PFSK-1 (cell line): ENCODE results near the gene NAP1L4.

Source experiments
- FOXP2 ChIP-seq: optimal IDR thresholded peaks from 2 replicates; pipeline ENCODE3; 2011; ENCODE audit warnings: borderline replicate concordance, control low read depth, inconsistent platforms; ENCODE audit not compliant: insufficient read depth; ENCODE audit errors: extremely low read length, extremely low read depth
- POLR2AphosphoS5 ChIP-seq: IDR thresholded peaks from 2 replicates; pipeline ENCODE4 v1.6.1; 2012; ENCODE audit warnings: low read depth, mild to moderate bottlenecking, control low read depth, low read length, moderate library complexity
- SIN3A ChIP-seq: IDR thresholded peaks from 2 replicates; pipeline ENCODE4 v1.6.1; 2012; ENCODE audit warnings: mild to moderate bottlenecking, low read length, moderate library complexity, borderline replicate concordance; ENCODE audit not compliant: insufficient read depth
- TAF1 ChIP-seq: IDR thresholded peaks from 2 replicates; pipeline ENCODE4 v1.6.1; 2012; ENCODE audit warnings: low read length, control low read depth, borderline replicate concordance; ENCODE audit not compliant: insufficient read depth
- TF ChIP-seq, protein P1 (sequence below), 2 experiments: IDR thresholded peaks; 2 replicates each; pipeline versions ENCODE4 v1.6.1 to v1.8.0; 2011 to 2012; ENCODE audit warnings: low read depth in 2 of 2, low read length in 2 of 2, control low read depth in 1 of 2, inconsistent platforms in 1 of 2, mild to moderate bottlenecking in 1 of 2, moderate library complexity in 1 of 2; ENCODE audit not compliant: insufficient read depth in 1 of 2

NAP1L4 gene

DNA sequence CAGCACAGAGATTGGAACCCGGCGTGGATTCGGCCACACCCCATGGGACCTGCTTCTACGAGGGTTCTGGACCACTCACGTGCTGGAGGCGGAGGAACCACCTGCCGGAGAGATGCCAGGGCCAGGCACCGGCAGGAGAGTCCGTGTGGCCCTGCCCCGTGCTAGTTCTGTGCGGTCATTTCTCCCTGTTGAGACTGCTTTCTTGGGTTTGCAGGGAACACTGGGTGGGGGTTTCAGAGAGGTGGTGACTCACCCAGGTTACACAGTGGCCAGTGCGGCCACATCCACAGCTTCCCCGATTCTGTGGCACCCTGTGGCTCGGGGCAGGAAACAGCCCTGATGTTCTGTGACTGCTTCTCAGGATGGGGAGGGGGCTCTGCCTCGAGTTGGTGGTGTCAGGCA lies 59.3 kb downstream of the NAP1L4 start:
- TF ChIP-seq POLR2AphosphoS5: no peak
- TF ChIP-seq SIN3A: no peak; the same call in 1 of the 2 replicates
- TF ChIP-seq FOXP2: no peak

GRCh38 chr11:2931771-2932738 lies 60.1 kb downstream of the NAP1L4 start:
- TF ChIP-seq FOXP2 (no peak), SIN3A (no peak), POLR2AphosphoS5 (no peak), TAF1 (no peak)
- TF ChIP-seq, protein P1, sequence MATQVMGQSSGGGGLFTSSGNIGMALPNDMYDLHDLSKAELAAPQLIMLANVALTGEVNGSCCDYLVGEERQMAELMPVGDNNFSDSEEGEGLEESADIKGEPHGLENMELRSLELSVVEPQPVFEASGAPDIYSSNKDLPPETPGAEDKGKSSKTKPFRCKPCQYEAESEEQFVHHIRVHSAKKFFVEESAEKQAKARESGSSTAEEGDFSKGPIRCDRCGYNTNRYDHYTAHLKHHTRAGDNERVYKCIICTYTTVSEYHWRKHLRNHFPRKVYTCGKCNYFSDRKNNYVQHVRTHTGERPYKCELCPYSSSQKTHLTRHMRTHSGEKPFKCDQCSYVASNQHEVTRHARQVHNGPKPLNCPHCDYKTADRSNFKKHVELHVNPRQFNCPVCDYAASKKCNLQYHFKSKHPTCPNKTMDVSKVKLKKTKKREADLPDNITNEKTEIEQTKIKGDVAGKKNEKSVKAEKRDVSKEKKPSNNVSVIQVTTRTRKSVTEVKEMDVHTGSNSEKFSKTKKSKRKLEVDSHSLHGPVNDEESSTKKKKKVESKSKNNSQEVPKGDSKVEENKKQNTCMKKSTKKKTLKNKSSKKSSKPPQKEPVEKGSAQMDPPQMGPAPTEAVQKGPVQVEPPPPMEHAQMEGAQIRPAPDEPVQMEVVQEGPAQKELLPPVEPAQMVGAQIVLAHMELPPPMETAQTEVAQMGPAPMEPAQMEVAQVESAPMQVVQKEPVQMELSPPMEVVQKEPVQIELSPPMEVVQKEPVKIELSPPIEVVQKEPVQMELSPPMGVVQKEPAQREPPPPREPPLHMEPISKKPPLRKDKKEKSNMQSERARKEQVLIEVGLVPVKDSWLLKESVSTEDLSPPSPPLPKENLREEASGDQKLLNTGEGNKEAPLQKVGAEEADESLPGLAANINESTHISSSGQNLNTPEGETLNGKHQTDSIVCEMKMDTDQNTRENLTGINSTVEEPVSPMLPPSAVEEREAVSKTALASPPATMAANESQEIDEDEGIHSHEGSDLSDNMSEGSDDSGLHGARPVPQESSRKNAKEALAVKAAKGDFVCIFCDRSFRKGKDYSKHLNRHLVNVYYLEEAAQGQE (IDR thresholded peaks at IDR 0.05; ENCODE audit: insufficient read depth in 1 of 2, low read depth in 2 of 2, low read length in 2 of 2): no peak

DNA sequence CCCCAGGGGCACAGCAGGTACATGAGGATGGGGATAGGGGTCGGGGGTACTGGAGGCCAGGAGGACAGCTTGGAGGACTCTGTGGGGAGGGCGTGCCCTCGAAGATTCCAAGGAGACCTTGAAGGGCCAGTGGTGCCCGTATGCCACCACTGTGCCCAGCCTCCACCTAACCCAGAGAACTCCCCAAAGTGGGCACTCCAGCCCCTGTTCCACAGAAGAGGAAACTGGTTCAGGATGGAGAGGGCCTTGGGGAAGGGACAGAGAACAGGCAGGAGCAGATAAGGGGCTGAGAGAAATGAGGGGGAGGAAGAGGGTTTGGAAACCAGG lies 60.7 kb downstream of the NAP1L4 start:
- TF ChIP-seq SIN3A (no peak), FOXP2 (no peak), TAF1 (no peak), POLR2AphosphoS5 (no peak)
- TF ChIP-seq, protein P1 (IDR thresholded peaks at IDR 0.05; ENCODE audit: insufficient read depth in 1 of 2, low read depth in 2 of 2, low read length in 2 of 2): no peak

- no peak for TF ChIP-seq FOXP2
- TF ChIP-seq, protein P1 (IDR thresholded peaks at IDR 0.05; ENCODE audit: insufficient read depth in 1 of 2, low read depth in 2 of 2, low read length in 2 of 2): no peak
- no peak for TF ChIP-seq POLR2AphosphoS5
- no peak for TF ChIP-seq SIN3A
- TF ChIP-seq TAF1: no peak
These were observed 61.3 kb downstream of the NAP1L4 start for GRCh38 chr11:2930704-2931419.

GRCh38 chr11:2929950-2930703 lies 62.0 kb downstream of the NAP1L4 start:
- TF ChIP-seq FOXP2: no peak
- 0 out of 2 replicates have a peak, but pooled peaks have one; percentile 62 for TF ChIP-seq SIN3A
